GM18507 (cell line): ENCODE measurements around the gene PEPD.

Experiments used
- DNase-seq: peaks from one replicate; pipeline ENCODE4 v3.0.0; 2011; ENCODE audit warnings: low read depth; ENCODE audit not compliant: insufficient read length; ENCODE audit errors: extremely low spot score
- FAIRE-seq: peaks from 2 replicates; lab custom pipeline; 2011; peaks lifted over from hg19 to GRCh38; lab: Jason Lieb, UNC

PEPD gene

GRCh38 chr19:33416307-33417215 lies 105.0 kb downstream of the PEPD start:
- DNase-seq = peak; percentile 38
- FAIRE-seq = no peak

- FAIRE-seq (no peak), DNase-seq (no peak)
These were observed 106.7 kb downstream of the PEPD start for GRCh38 chr19:33414667-33415605.

- DNase-seq (no peak), FAIRE-seq (no peak)
These were observed 107.5 kb downstream of the PEPD start for GRCh38 chr19:33413868-33414666.

- FAIRE-seq (no peak), DNase-seq (no peak)
These were observed 108.2 kb downstream of the PEPD start for GRCh38 chr19:33413426-33413725.

- no peak for DNase-seq
These were observed 108.8 kb downstream of the PEPD start for GRCh38 chr19:33412601-33413425.

GRCh38 chr19:33411621-33412180 lies 109.9 kb downstream of the PEPD start:
- FAIRE-seq (no peak), DNase-seq (no peak)

More at GRCh38 chr19:33412601-33413425, 108.8 kb downstream of the PEPD start:
- FAIRE-seq = no peak

GRCh38 chr19:33410915-33411401 lies 110.6 kb downstream of the PEPD start:
- DNase-seq = no peak
- no peak for FAIRE-seq

GRCh38 chr19:33409906-33410685 lies 111.5 kb downstream of the PEPD start:
- no peak for FAIRE-seq
- DNase-seq = no peak

GRCh38 chr19:33408538-33409434 lies 112.8 kb downstream of the PEPD start:
- FAIRE-seq (no peak), DNase-seq (no peak)

GRCh38 chr19:33408116-33408515 lies 113.5 kb downstream of the PEPD start:
- DNase-seq (no peak), FAIRE-seq (no peak)

- no peak for FAIRE-seq
- no peak for DNase-seq
These were observed 113.9 kb downstream of the PEPD start for GRCh38 chr19:33407716-33408115.

- FAIRE-seq = no peak
These were observed 114.4 kb downstream of the PEPD start for GRCh38 chr19:33407140-33407551.

GRCh38 chr19:33406521-33407139 lies 115.0 kb downstream of the PEPD start:
- FAIRE-seq (peak; percentile 72), DNase-seq (peak; percentile 67)

More at GRCh38 chr19:33407140-33407551, 114.4 kb downstream of the PEPD start:
- no peak for DNase-seq

- no peak for FAIRE-seq
- no peak for DNase-seq
These were observed 115.8 kb downstream of the PEPD start for GRCh38 chr19:33405553-33406461.

- FAIRE-seq (no peak), DNase-seq (no peak)
These were observed 116.4 kb downstream of the PEPD start for GRCh38 chr19:33405254-33405552.
